ENCODE measurements around the gene GDA. TPM values are rescaled to one million over a fixed set of nuclear protein-coding genes. Genes with fewer than 3 reads are reported as not detected.

GDA gene
- total RNA-seq, 1 donor from 2014 or later: not detected

GRCh38 chr9:72145733-72146505 lies 3.3 kb upstream of the GDA start:
- no peak for DNase-seq (ENCODE audit: low spot score)
- intact Hi-C loops (cut with DNase I): no loop called here

- DNase-seq (ENCODE audit: low spot score): no peak
- intact Hi-C loops (cut with DNase I): no loop called here
Measured at GRCh38 chr9:72147676-72148075, 1.6 kb upstream of the GDA start.

- no peak for DNase-seq (ENCODE audit: low spot score)
- intact Hi-C loops (cut with DNase I): no loop called here
Measured at GRCh38 chr9:72150127-72150526, 887 bp downstream of the GDA start.

GRCh38 chr9:72150661-72151060 lies 1.4 kb downstream of the GDA start:
- intact Hi-C loops (cut with DNase I): no loop called here
- DNase-seq (ENCODE audit: low spot score): no peak

- no peak for DNase-seq (ENCODE audit: low spot score)
- intact Hi-C loops (cut with DNase I): no loop called here
Measured at GRCh38 chr9:72151104-72151503, 1.9 kb downstream of the GDA start.

- no peak for DNase-seq (ENCODE audit: low spot score)
- intact Hi-C loops (cut with DNase I): no loop called here
Measured at GRCh38 chr9:72154468-72155285, 5.4 kb downstream of the GDA start.

GRCh38 chr9:72155301-72155700 lies 6.1 kb downstream of the GDA start:
- no peak for DNase-seq (ENCODE audit: low spot score)
- intact Hi-C loops (cut with DNase I): no loop called here

GRCh38 chr9:72156586-72156985 lies 7.3 kb downstream of the GDA start:
- DNase-seq (ENCODE audit: low spot score): no peak
- intact Hi-C loops (cut with DNase I): no loop called here

GRCh38 chr9:72158680-72159079 lies 9.4 kb downstream of the GDA start:
- intact Hi-C loops (cut with DNase I): no loop called here
- no peak for DNase-seq (ENCODE audit: low spot score)

GRCh38 chr9:72160446-72161123 lies 11.3 kb downstream of the GDA start:
- DNase-seq (ENCODE audit: low spot score): no peak
- intact Hi-C loops (cut with DNase I): no loop called here

GRCh38 chr9:72165326-72165725 lies 16.1 kb downstream of the GDA start:
- DNase-seq (ENCODE audit: low spot score): no peak
- intact Hi-C loops (cut with DNase I): no loop called here

- DNase-seq (ENCODE audit: low spot score): no peak
- intact Hi-C loops (cut with DNase I): no loop called here
Measured at GRCh38 chr9:72165821-72166547, 16.7 kb downstream of the GDA start.

- intact Hi-C loops (cut with DNase I): no loop called here
- DNase-seq (ENCODE audit: low spot score): no peak
Measured at GRCh38 chr9:72168075-72168474, 18.8 kb downstream of the GDA start.

- intact Hi-C loops (cut with DNase I): no loop called here
Measured at GRCh38 chr9:72169178-72169577, 19.9 kb downstream of the GDA start.

GRCh38 chr9:72173080-72173479 lies 23.8 kb downstream of the GDA start:
- intact Hi-C loops (cut with DNase I): no loop called here
- DNase-seq (ENCODE audit: low spot score): no peak

More at GRCh38 chr9:72169178-72169577, 19.9 kb downstream of the GDA start:
- DNase-seq (ENCODE audit: low spot score): no peak

GRCh38 chr9:72185561-72185960 lies 36.3 kb downstream of the GDA start:
- DNase-seq (ENCODE audit: low spot score): no peak

GRCh38 chr9:72187121-72187695 lies 38.0 kb downstream of the GDA start:
- intact Hi-C loops (cut with DNase I): no loop called here
- no peak for DNase-seq (ENCODE audit: low spot score)

More at GRCh38 chr9:72185561-72185960, 36.3 kb downstream of the GDA start:
- intact Hi-C loops (cut with DNase I): no loop called here

GRCh38 chr9:72188232-72188631 lies 39.0 kb downstream of the GDA start:
- DNase-seq (ENCODE audit: low spot score): no peak
- intact Hi-C loops (cut with DNase I): no loop called here

- DNase-seq (ENCODE audit: low spot score): no peak
- intact Hi-C loops (cut with DNase I): no loop called here
Measured at GRCh38 chr9:72193478-72193881, 44.2 kb downstream of the GDA start.

Data from cardiac septum (tissue), 1 donor.